ENCODE results near the gene GHDC. TPM values are rescaled to one million over a fixed set of nuclear protein-coding genes. Genes with fewer than 3 reads are reported as not detected.

The GHDC gene
- total and polyA plus RNA-seq, 2 of the 13 experiments (the other 11 are each of a cell fraction or from before 2014, with no cell fraction given), result 15.4 to 22.5 TPM

DNA sequence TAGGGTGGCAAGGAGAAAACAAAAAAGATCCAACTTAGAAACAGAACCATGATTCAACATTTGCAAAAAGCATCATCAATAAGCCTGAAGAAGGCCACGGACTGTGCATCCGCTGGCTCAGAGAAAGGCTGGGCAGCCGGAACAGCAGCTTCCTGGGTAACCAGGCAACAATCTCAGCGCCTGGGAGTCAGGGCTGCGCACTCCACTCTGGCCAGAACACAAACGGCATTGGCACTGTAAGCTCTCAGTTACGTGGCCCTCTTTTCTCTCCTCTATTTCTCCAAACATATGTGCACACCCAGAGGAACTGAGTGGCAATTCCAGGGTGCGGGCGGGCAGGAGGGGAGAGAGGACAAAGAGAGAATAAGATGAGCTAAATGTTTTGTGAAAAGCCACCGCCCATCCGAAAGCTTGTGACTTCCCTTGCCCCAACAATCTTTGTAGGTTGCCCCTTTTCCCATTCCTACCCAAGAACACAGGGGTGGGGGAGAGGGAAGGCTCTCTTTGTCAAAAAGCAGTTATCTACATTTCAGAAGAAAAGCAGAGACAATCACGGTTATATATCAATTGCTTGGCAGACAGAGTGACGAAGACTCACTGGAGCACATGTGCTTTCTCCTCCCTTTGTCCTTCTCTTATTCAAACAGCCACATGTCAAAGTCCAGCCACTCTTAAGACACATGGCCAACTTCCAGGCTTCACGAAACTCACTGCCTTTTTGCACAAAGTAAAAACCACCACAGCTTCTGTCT lies 6.6 kb upstream of the GHDC start:
- Histone ChIP-seq H3K9ac (ENCODE audit: insufficient read depth, low read depth, low read length) (no peak overlapping the region), H3K79me2 (ENCODE audit: insufficient read depth, low read length) (no peaks in the 10 kb centered on the region), H2AFZ (ENCODE audit: low read length) (no peak overlapping the region), H3K4me3 (replicated peaks in 1 of 3; ENCODE audit: insufficient read depth in 1 of 3, low read depth in 2 of 3, low read length in 3 of 3) (no peak overlapping the region), H3K27me3 (ENCODE audit: control insufficient read depth in 1 of 2, insufficient read depth in 2 of 2, low read length in 2 of 2) (no peaks in the 10 kb centered on the region), H3K27ac (ENCODE audit: extremely low read length, insufficient read depth, low read length) (peak overlapping the region; percentile 10), H4K20me1 (ENCODE audit: insufficient read depth, low read length) (no peaks in the 10 kb centered on the region), H3K4me2 (ENCODE audit: low read depth, low read length) (no peak overlapping the region), H3K9me3 (ENCODE audit: low read length) (no peaks in the 10 kb centered on the region), H3K4me1 (ENCODE audit: insufficient read depth, low read length) (peaks cover 16% of the 10 kb centered on the region), H3K36me3 (replicated peaks in 1 of 2; ENCODE audit: control insufficient read depth in 1 of 2, insufficient read depth in 2 of 2, low read length in 2 of 2) (peaks cover 5 to 19% of the 10 kb centered on the region in 2 experiments; a peak in 4 of 5 replicates)
- TF ChIP-seq MXI1 (IDR thresholded peaks at IDR 0.05; ENCODE audit: borderline replicate concordance, low read depth, low read length) (peak; percentile 25; the same call in 1 of the 3 replicates), DMAP1 (CRISPR knock-in tag; IDR thresholded peaks at IDR 0.05) (peak; percentile 54; the same call in 1 of the 2 replicates), FOXA3 (CRISPR knock-in tag; IDR thresholded peaks at IDR 0.05) (0 out of 2 replicates have a peak, but pooled peaks have one; percentile 16), NBN (conservative IDR thresholded peaks at IDR 0.05) (no peak), ZBTB38 (CRISPR knock-in tag; IDR thresholded peaks at IDR 0.05) (0 out of 2 replicates have a peak, but pooled peaks have one; percentile 25), FOXJ3 (CRISPR knock-in tag; IDR thresholded peaks at IDR 0.05; ENCODE audit: borderline replicate concordance) (no peak), TFDP1 (CRISPR knock-in tag; IDR thresholded peaks at IDR 0.05; ENCODE audit: borderline replicate concordance) (no peak), SAP130 (CRISPR knock-in tag; IDR thresholded peaks at IDR 0.05; ENCODE audit: low read depth) (0 out of 2 replicates have a peak, but pooled peaks have one; percentile 23), SATB2 (CRISPR knock-in tag; IDR thresholded peaks at IDR 0.05) (no peak), MYC (CRISPR knock-in tag; IDR thresholded peaks at IDR 0.05; ENCODE audit: borderline replicate concordance) (peak; percentile 29; the same call in 1 of the 2 replicates), SOX13 (IDR thresholded peaks at IDR 0.05) (no peak), SOX13 (CRISPR knock-in tag; conservative IDR thresholded peaks at IDR 0.05 in 1 of 2, IDR thresholded peaks at IDR 0.05 in 1 of 2) (0 out of 4 replicates have a peak, but pooled peaks of 1 of the 2 experiments have one; percentile 7), HNF4A (CRISPR knock-in tag; IDR thresholded peaks at IDR 0.05) (peak; percentile 66), THAP9 (CRISPR knock-in tag; IDR thresholded peaks at IDR 0.05; ENCODE audit: borderline replicate concordance) (no peak)
- TF ChIP-seq, protein P1, sequence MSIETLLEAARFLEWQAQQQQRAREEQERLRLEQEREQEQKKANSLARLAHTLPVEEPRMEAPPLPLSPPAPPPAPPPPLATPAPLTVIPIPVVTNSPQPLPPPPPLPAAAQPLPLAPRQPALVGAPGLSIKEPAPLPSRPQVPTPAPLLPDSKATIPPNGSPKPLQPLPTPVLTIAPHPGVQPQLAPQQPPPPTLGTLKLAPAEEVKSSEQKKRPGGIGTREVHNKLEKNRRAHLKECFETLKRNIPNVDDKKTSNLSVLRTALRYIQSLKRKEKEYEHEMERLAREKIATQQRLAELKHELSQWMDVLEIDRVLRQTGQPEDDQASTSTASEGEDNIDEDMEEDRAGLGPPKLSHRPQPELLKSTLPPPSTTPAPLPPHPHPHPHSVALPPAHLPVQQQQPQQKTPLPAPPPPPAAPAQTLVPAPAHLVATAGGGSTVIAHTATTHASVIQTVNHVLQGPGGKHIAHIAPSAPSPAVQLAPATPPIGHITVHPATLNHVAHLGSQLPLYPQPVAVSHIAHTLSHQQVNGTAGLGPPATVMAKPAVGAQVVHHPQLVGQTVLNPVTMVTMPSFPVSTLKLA (IDR thresholded peaks at IDR 0.05), result peak; percentile 87
- TF ChIP-seq, protein P2, sequence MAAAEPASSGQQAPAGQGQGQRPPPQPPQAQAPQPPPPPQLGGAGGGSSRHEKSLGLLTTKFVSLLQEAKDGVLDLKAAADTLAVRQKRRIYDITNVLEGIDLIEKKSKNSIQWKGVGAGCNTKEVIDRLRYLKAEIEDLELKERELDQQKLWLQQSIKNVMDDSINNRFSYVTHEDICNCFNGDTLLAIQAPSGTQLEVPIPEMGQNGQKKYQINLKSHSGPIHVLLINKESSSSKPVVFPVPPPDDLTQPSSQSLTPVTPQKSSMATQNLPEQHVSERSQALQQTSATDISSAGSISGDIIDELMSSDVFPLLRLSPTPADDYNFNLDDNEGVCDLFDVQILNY (CRISPR knock-in tag; conservative IDR thresholded peaks at IDR 0.05), result no peak
- TF ChIP-seq, protein P3, sequence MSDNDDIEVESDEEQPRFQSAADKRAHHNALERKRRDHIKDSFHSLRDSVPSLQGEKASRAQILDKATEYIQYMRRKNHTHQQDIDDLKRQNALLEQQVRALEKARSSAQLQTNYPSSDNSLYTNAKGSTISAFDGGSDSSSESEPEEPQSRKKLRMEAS (IDR thresholded peaks at IDR 0.05), result peak; percentile 78
- BruUV-seq (replicated peaks), result TSS peak; percentile 53
- no peak for DNase-seq (ENCODE audit: low spot score)
- ATAC-seq, result no peak; the same call in 2 of the 3 replicates
- CTCF ChIA-PET (ENCODE audit: low intra/inter-chr PET ratio, low total read pairs), result no interaction called here
- in situ Hi-C loops (cut with HindIII; ENCODE audit: extremely low pct_ligation_motif_present, low pct_unique_long_range_greater_than_20kb), result no loop called here
- WGBS (ENCODE audit: low lambda C conversion rate), result 80% methylated on average over 14 of the region's 14 CpGs
- intact Hi-C loops (cut with micrococcal nuclease; ENCODE audit: unreplicated experiment), result no loop called here
- POLR2A ChIA-PET, result interaction anchor here (1.7 kb wide), 1 partner anchor 48 kb away, joined by 5 read pairs; no protein-coding TSS in a partner anchor
- FAIRE-seq, result no peak
